ENCODE results near the gene SORBS1.

The SORBS1 gene

GRCh38 chr10:95561177-95561863 is at the start of gene SORBS1:
Gene SORBS1 (minus strand): TSS chr10:95561371. CDS start chr10:95441135, 120,236 bp downstream.
- peak; percentile 64 to 68 for DNase-seq (ENCODE audit: low read depth in 1 of 2, low spot score in 1 of 2)

GRCh38 chr10:95610727-95611126 is 49.6 kb upstream of the SORBS1 start:
- no peak for DNase-seq (ENCODE audit: low read depth in 1 of 2, low spot score in 1 of 2)

GRCh38 chr10:95606922-95607321 is 45.8 kb upstream of the SORBS1 start:
- DNase-seq (ENCODE audit: low read depth in 1 of 2, low spot score in 1 of 2): no peak

GRCh38 chr10:95605163-95605562 is 44.0 kb upstream of the SORBS1 start:
- DNase-seq (ENCODE audit: low read depth in 1 of 2, low spot score in 1 of 2): no peak

GRCh38 chr10:95604630-95605029 is 43.5 kb upstream of the SORBS1 start:
- DNase-seq (ENCODE audit: low read depth in 1 of 2, low spot score in 1 of 2): no peak

- no peak for DNase-seq (ENCODE audit: low read depth in 1 of 2, low spot score in 1 of 2)
Measured at GRCh38 chr10:95602382-95602781, 41.2 kb upstream of the SORBS1 start.

GRCh38 chr10:95601116-95601719 is 40.0 kb upstream of the SORBS1 start:
- DNase-seq (ENCODE audit: low read depth in 1 of 2, low spot score in 1 of 2): peak in 1 of 2 donors; percentile 2

- DNase-seq (ENCODE audit: low read depth in 1 of 2, low spot score in 1 of 2): no peak
Measured at GRCh38 chr10:95600158-95600557, 39.0 kb upstream of the SORBS1 start.

GRCh38 chr10:95597788-95598187 is 36.6 kb upstream of the SORBS1 start:
- no peak for DNase-seq (ENCODE audit: low read depth in 1 of 2, low spot score in 1 of 2)

- no peak for DNase-seq (ENCODE audit: low read depth in 1 of 2, low spot score in 1 of 2)
Measured at GRCh38 chr10:95588025-95588424, 26.9 kb upstream of the SORBS1 start.

- DNase-seq (ENCODE audit: low read depth in 1 of 2, low spot score in 1 of 2): no peak
Measured at GRCh38 chr10:95579835-95580535, 18.8 kb upstream of the SORBS1 start.

- DNase-seq (ENCODE audit: low read depth in 1 of 2, low spot score in 1 of 2): no peak
Measured at GRCh38 chr10:95579292-95579691, 18.1 kb upstream of the SORBS1 start.

GRCh38 chr10:95578619-95579018 is 17.4 kb upstream of the SORBS1 start:
- DNase-seq (ENCODE audit: low read depth in 1 of 2, low spot score in 1 of 2): no peak

GRCh38 chr10:95574649-95575365 is 13.6 kb upstream of the SORBS1 start:
- DNase-seq (ENCODE audit: low read depth in 1 of 2, low spot score in 1 of 2): no peak

- no peak for DNase-seq (ENCODE audit: low read depth in 1 of 2, low spot score in 1 of 2)
Measured at GRCh38 chr10:95573964-95574604, 12.9 kb upstream of the SORBS1 start.

GRCh38 chr10:95573527-95573926 is 12.4 kb upstream of the SORBS1 start:
- no peak for DNase-seq (ENCODE audit: low read depth in 1 of 2, low spot score in 1 of 2)

- DNase-seq (ENCODE audit: low read depth in 1 of 2, low spot score in 1 of 2): no peak
Measured at GRCh38 chr10:95572131-95572820, 11.1 kb upstream of the SORBS1 start.

GRCh38 chr10:95571390-95571789 is 10.2 kb upstream of the SORBS1 start:
- no peak for DNase-seq (ENCODE audit: low read depth in 1 of 2, low spot score in 1 of 2)

GRCh38 chr10:95569368-95569767 is 8.2 kb upstream of the SORBS1 start:
- DNase-seq (ENCODE audit: low read depth in 1 of 2, low spot score in 1 of 2): no peak

GRCh38 chr10:95567903-95568630 is 6.9 kb upstream of the SORBS1 start:
- DNase-seq (ENCODE audit: low read depth in 1 of 2, low spot score in 1 of 2): no peak

Measured in stimulated activated CD4-positive, alpha-beta T cell treated with anti-CD3 and anti-CD28 coated beads, Interleukin-15, amount 100 ng/mL, for 1 hour (primary cell).